ENCODE data around the gene GJD4.
A peak's percentile ranks its signal among the peaks of the same experiment; 100 is the strongest.

The GJD4 gene

DNA sequence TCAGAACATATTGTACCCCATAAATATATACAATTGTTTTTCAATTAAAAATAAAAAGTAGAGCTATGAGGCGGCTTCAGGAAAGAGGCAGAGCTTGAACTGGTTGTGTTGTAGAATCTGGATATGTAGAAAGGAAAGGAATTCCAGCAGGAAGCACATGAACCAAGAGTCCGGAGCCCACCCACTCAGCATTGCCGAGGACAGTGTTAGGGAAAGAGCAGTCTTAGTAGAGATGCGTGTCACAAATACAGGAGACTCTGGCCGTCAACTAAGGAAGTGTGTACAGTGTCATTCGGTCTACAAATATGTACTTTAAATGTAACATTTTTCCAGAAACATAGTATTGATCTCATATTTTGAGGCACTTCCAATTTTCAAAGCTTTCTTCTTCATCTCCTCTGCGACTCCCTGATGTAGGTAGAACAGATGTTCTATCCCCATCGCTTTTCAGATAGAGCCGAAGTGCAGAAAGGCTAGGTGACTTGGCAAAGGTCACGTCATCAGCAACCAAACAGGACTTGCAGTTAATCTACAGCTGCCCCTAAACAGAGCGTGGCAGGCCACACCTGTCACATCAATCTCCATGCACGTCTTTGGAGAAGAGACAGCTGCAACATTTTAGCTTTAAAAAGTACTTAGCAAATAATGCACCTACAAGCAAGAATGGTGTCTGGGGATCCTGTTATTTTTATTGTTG, 25.3 kb upstream of the GJD4 start:
- DNase-seq, result no peak

DNA sequence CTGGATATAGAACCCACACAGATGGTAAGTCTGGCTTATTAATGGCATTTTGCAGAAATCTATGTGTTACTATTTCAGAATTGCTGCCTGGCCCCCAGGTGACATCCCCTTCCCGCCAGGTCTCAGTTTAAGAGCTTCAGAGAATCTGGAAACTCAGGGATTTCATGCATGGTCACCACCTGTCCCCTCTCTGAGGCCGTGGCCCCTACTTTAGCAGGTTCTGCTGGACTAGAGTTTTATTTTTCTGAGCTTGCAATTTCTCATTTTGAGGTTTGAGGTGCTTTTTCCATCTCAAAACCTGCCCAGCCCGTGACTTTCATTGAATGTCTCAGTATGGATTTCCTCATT, 24.7 kb upstream of the GJD4 start:
- no peak for DNase-seq

DNA sequence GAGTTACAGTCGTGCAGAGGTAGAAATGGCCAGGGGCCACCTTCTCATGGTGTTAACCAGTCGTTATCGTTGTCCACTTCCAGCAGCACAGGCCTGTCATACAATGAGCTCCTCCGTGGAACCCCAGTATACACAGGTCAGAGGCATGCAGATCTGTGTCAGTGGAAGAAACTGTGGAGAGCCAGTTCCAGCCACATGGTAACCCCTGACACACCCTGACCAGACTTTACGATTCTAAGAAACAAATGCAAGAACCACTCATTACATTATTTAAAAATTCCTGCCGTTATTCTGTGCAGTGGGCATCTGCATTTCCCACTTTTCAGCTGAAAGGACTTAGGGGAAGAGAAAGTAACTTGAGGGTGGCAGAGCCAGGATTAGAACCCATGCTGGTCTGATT, 23.5 kb upstream of the GJD4 start:
- DNase-seq, result no peak

DNA sequence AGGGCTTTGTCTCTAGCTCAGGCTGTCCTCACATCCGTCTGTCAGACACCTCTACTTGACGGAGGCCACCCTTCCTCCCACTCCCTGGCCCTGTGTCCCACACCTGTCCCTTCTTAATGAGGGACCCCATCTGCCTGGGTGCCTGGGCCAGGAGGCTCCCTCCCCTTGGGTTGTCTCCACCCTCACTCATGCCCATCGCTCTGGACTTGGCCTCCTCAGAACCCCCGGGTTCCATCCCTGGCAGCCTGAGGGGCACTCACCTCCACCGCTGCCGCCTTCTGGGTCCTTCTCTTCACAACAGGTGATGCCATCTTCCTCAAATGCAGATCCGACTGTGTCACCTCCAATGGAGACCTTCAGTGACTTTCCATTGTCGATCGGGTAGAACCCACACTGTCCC, 20.2 kb upstream of the GJD4 start:
- no peak for DNase-seq

DNA sequence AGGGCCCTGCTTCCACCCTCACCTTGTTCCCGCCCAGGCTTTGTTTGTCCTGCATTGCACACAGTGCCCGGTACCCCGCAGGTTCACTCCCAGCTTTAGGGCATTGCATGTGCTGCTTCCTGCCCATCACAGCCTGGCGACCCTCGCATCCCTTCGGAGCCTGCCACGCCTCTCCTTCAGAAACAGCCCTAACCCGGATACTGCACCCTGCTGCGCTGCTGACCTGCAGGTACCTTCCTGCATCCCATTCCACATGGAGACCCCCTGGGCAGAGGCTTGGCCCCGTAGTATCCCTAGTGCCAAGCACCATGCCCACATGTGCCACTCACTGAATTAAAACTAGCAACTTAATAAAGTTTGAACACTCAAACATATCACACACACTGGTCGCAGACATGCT, 19.8 kb upstream of the GJD4 start:
- DNase-seq, result no peak

DNA sequence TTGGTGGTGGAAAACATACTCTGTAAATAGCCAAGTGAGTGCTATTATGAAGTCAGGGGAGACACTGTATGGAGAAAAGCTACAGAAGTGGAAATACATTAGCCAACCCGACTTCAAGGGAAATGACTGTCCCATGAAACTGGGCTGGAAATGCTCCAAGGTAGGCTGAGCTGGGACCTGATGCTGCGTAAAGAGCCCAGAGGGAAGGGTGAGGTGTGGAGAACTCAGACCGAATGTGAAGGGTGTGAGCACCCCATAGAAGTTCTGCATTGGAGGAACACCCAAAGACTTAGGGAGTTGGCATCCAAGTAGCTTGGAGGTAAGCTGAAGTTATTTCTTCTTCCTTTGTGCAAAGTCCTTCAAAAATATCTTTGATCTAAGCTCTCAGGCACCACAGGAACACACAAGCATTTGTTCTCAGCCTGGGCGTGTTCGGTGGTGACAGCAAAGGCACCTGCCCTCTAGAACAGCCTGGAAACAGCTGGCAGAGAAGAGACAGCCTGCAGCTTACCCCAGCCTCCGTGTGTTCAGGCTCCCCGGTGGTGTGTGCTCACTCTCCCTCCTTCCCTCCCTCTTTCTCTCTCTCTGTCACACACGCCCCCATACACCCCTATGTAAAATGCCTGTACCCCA, 19.1 kb upstream of the GJD4 start:
- no peak for DNase-seq

DNA sequence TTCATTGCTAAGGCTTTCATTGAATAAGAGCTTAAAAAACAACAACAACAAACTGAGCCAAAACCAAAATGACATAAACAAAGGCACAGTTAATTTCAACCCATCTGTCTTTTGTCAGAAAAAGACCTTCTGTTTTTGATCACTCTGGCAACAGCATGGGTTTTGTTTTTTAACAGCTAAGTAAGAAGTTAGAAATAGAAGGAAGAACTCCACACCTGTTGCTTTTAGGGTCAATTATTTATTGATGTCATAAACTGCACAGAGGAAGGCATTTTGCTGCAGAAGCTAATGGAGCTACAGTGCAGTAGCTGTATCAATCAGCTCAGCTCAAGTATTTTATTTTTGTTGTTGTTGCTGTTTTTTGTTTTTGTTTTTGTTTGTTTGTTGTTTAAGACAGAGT, 16.3 kb upstream of the GJD4 start:
- no peak for DNase-seq

DNA sequence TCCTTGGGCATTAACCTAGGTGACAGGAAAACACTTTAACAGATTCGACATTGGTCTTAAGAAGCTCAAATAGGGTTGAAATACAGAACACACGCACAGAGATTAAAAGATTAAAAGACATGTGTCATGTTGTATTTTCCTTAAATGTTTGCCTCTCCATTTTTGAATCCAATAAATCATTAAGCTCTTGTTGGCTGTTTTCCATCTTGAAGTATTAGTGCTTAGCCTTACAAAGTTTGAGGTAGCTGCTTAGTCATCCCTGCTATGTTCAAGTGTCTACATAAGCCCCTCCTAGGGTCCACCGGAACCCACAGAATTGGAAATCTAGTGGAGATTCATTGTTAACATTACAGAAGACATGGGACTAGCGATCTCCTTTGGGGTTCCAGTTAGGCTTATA, 12.7 kb upstream of the GJD4 start:
- DNase-seq, result no peak

DNA sequence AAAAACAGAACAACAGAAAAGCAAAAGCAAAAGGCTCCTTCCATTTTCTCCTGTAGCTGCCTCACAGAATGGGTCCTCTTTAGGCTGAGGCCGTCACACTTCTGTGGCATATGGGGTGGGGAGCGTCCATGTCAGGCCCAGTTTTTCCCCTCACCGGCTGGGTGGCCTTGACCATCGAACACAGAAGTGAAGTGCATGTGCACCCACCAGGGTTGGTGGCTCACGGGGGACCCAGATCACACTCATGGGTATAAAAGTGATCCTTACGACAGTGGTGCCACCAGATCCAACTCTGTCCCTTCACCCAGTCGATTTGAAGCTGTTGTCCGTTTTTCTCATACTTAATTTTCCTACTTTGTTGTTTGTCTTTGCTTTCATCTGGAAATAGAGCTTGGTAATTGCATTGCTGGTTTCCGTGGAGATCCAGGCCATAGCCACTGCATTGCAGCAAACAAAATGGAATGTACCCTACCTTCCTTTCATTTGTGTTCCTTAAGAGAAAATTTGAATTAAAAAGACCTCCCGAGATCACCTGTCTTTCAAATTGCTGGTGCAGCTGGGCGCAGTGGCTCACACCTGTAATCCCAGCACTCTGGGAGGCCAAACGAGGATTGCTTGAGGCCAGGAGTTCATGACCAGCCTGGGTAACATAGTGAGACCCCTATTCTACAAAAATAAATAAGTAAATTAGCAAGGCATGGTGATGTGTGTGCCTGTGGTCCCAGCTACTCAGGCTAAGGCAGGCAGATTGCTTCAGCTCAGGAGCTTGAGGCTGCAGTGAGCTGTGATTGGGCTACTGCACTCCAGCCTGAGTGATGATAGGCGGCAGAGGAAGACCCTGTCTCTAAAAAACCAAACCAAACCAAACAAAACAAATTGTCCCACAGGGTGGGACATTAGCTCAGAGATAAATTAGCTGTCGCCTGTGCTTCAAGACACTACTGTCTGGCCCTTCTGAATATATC, 10.7 kb upstream of the GJD4 start:
- no peak for DNase-seq

DNA sequence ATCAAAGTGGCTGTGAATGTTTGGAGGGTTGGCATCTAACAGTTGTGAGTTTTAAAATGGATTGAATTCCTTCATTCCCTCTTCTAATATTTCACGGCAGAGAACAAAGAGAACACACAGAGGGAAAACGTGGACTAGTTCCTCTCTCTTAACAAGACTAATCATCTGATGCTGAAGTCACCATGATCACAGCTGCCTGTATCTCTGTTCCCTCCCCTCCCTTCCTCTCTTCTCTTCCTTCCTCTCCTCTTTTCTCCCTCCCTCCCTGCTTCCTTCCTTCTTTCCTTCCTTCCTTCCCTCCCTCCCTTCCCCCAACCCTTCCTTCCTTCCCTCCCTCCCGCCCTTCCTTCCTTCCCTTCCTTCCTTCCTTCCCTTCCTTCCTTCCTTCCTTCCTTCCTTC, 10.0 kb upstream of the GJD4 start:
- no peak for DNase-seq

DNA sequence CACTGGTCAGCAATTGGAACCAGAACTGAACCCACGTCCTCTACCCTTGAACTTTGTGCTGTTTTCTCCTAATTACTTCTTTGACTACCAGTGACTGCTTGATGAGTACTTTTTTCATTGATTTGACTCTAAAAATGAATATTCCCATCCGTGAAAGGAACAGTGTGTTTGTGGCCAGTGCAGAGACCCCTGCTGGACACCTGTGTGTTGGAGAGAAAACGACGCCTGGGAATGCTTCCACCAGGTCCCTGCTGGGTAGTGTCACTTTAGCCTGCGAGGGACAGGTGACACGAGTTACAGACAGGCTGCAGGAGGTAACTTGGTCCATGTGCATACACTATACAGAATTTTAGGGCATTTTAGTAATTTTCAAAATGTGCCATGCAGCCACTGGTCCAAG, 6.8 kb upstream of the GJD4 start:
- DNase-seq, result no peak

DNA sequence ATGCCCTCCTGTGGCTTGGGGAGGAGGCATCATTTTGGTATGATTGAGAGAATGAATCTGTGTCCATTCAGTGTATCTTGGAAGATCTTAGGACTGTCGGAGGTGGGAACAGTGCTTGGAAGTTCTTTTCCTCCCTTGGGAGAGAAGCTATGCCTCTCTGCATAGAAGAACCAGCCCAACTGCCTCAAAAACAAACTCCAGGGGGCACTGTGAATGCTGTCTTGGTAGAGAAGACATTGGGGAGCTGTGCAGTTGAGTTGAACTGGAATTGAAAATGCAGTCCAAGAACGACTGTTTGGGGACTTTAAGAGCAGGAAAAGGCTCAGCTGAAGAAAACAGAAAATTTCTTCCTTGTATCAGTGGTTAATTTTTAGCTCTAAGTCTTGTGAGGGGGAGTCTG, 4.9 kb upstream of the GJD4 start:
- DNase-seq, result no peak

DNA sequence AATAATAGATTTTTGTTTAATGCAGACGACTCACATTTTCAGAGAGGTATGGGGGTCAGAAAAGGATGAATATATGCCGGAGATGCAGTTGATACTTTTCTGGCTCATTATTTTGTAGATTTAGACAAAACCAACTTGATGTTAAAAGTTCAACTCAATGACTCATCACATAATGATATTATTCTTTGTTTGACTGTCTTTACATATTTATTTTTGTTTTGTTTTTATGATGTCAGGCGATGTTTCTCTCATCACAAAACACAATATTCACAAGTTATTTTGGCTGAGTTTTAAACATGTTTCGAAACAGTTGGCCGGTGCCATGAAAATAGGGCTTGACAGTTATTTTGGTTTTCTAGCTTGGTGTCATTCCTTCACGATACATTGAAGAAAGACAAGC, 1.3 kb downstream of the GJD4 start:
- DNase-seq, result no peak

DNA sequence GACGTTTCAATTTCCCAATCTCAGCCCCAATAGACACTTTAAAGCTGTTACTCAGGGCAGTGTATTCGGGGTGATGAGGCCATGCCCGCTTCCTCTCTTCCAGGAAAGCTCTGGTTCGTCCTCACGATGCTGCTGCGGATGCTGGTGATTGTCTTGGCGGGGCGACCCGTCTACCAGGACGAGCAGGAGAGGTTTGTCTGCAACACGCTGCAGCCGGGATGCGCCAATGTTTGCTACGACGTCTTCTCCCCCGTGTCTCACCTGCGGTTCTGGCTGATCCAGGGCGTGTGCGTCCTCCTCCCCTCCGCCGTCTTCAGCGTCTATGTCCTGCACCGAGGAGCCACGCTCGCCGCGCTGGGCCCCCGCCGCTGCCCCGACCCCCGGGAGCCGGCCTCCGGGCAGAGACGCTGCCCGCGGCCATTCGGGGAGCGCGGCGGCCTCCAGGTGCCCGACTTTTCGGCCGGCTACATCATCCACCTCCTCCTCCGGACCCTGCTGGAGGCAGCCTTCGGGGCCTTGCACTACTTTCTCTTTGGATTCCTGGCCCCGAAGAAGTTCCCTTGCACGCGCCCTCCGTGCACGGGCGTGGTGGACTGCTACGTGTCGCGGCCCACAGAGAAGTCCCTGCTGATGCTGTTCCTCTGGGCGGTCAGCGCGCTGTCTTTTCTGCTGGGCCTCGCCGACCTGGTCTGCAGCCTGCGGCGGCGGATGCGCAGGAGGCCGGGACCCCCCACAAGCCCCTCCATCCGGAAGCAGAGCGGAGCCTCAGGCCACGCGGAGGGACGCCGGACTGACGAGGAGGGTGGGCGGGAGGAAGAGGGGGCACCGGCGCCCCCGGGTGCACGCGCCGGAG, 2.6 kb downstream of the GJD4 start:
- peak; percentile 16 for DNase-seq

DNA sequence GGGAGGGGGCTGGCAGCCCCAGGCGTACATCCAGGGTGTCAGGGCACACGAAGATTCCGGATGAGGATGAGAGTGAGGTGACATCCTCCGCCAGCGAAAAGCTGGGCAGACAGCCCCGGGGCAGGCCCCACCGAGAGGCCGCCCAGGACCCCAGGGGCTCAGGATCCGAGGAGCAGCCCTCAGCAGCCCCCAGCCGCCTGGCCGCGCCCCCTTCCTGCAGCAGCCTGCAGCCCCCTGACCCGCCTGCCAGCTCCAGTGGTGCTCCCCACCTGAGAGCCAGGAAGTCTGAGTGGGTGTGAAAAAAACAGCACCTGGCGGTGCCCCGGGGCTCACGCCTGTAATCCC, 3.2 kb downstream of the GJD4 start:
- DNase-seq, result no peak

DNA sequence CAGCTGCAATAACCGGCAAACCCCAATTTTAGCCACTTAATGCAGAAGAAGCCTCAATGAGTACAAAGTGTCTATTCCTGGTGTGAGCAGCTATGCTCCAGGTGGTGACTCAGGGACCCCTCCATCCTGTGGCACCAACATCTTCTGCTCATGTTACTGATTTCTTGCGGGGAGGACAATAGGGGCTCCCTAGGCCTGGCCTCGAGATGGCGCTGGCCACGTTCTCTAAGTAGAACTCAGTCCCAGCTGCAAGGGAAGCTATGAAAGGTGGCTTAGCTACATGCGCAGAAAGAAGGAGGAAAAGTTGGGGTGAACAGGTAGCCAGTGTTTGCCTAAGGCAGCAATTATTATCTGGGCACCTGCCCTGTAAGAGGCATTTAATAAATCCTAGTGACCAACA, 6.6 kb downstream of the GJD4 start:
- no peak for DNase-seq

DNA sequence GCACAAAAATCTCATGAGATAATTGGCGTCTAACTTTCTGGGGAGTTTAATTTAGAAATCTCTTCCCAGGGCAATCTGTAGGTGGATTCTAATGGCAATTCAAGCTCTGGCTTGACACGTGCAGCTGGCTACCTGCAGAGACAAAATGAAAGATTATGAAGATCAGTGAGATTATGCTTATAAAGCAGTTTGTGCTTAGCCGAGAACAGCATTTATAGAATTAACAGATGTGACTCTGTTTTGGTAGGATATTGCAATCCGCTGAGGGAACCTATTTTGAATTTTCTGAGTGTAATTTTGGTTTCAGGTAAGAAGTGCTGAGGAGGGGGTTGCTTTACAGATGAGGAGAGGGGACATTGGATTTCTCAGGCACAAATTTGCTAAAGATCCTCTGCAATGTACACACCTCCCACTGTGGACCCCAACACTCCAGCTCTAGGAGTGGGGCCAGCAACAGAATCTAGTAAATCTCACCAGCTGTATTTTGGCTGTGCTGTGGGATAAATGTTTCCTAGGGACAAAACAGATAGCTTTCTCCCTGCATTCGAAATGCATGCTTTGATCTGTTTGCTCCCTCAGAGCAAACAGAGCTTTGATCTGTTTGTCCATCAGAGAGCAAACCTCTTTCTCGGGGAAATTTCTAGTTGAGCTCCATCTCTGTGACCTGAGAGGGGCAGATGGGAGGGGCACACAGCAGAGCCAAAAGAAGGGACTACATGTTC, 7.4 kb downstream of the GJD4 start:
- no peak for DNase-seq

DNA sequence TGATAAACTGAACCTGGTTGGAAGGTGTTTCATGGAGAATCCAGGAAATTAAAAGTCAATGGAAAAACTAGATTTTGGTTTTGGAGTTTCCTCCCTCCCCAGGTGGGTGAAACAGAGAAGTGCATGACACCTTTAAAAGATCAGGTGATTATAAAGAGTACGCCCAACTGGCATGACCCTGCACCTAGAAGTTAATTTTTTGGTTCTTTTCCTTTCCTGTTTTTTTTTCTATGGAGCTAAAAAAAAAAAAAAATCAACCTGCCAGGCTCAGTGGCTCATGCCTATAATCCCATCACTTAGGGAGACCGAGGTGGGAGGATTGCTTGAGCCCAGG, 7.9 kb downstream of the GJD4 start:
- DNase-seq, result no peak

DNA sequence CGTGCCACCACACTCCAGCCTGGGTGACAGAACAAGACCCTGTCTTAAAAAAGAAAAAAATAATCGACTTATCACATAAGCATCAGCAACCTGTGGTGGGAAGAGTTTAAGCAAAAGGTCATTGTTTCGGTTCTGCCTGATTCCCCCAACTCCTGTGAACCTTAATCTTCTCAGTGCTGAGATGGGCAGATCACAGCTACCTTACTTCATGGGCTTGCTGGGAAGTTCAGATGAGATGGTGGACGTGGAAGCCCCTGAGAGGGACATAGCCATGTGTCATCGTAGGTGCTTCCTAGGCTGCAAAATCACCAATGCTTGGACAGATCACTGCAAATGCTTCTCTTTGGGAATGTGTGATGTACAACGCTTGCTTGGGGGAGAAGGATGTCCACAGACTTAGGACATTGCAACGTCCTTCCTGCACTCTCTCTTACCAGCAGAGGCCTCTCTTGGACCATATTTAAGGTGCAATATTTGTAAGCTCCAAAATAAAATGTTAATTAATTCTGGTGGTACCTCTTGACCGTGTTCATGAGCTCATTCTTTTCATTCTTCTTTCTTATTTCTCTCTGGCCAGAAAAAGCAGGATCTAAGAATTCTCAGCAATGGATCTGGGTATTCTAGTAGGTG, 8.6 kb downstream of the GJD4 start:
- DNase-seq, result peak; percentile 30

DNA sequence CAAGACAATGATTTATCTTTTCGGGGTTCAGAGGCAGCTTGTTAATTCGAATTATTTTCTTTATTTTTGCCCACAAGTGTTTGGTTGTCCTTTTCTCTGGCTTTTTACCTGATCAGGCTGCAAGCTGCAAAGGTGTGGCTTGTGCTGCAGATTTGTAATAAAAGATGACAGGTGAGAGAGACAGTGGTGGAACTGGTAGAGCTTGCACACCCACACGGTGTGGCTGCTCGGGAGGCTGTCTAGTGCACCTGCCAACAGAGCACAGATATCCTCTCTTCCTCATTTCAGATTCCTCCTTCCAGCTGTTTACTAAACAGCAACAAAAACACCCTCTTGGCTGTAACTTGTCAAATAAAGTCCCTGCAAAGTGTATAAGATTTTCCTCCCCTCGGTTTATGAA, 9.2 kb downstream of the GJD4 start:
- DNase-seq, result no peak

DNA sequence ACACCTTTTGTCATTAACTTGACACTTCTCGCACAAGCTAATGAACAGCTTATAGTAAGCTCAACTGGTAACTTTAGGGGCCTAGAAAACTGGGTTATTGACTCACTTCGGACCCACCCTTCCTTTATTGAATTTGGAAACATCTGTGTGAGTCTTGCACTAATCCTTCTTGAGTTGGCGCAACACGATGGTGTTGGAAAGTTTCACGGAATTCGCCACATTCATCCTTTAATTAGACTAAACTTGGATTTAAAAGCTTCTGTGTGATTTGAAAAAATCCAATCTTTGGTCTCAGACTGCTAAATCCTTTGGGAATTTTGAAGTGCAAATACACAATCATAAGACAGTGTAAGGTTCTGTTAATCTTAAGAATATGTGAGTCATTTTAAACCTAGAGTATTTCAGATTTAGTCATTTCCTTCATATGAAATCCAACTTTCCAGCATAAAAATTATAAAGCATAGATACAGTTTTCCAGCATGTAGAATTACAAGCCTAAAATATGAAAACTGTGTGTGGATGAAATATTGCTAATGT, 21.9 kb downstream of the GJD4 start:
- peak; percentile 31 for DNase-seq

DNA sequence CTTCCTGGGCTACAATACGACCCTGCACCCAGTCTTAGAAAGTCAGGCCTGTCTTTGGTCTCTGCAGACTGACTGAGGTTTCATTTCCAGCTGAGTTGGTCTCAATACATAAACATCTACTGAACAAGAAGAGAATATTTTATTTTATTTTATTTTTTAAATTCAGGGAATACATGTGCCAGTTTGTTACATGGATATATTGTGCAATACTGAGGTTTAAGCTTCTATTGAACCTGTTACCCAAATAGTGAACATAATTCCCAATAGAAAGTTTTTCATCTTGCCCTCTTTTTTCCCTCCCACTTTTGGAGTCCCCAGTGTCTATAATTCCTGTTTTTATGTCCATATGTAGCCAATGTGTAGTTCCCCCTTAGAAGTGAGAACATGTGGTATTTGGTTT, 26.3 kb downstream of the GJD4 start:
- no peak for DNase-seq
